Right lung (tissue), 10 donors: ENCODE results near the gene HSPA2. TPM values are rescaled to one million over a fixed set of nuclear protein-coding genes. Genes with fewer than 3 reads are reported as not detected.

Experiments
- DNase-seq, 2 donors: peaks; one replicate each; pipeline ENCODE4 v3.0.0-alpha.2; 2013
- long read RNA-seq, 8 donors: transcript quantifications; one replicate each; lab custom pipeline, GENCODE V29; 2026
- polyA plus RNA-seq, 5 donors: library from polyadenylated mRNA; unstranded; fragments of 120-200 nt; gene quantifications; one replicate each; pipeline versions ENCODE4 v1.2.1 to v1.2.3, GENCODE V29; 2013; ENCODE audit warnings: inconsistent platforms in 1 of 5, low replicate concordance in 1 of 5; ENCODE audit not compliant: insufficient read length in 5 of 5, insufficient read depth in 1 of 5

Gene HSPA2
- polyA plus RNA-seq, result 10 to 100 TPM in 2 of 5 donors, 1 to 10 TPM in 3; 7.2 to 16.9 (median 10.0) TPM
- long read RNA-seq, donor 1, transcript HSPA2-201 (1 exons, 2,767 nt), result major isoform, 26 of 26 reads
- long read RNA-seq, donor 1, partial matches to known transcripts, result 0 of 26 reads
- long read RNA-seq, donor 1, other reads (novel, unspliced or antisense), result 0 of 26 reads
- long read RNA-seq, donor 2, transcript HSPA2-201 (1 exons, 2,767 nt), result major isoform, 11 of 11 reads
- long read RNA-seq, donor 2, partial matches to known transcripts, result 0 of 11 reads
- long read RNA-seq, donor 2, other reads (novel, unspliced or antisense), result 0 of 11 reads
- long read RNA-seq, donor 3, transcript HSPA2-201 (1 exons, 2,767 nt), result major isoform, 27 of 27 reads
- long read RNA-seq, donor 3, partial matches to known transcripts, result 0 of 27 reads
- long read RNA-seq, donor 3, other reads (novel, unspliced or antisense), result 0 of 27 reads
- long read RNA-seq, donor 4, transcript HSPA2-201 (1 exons, 2,767 nt), result major isoform, 9 of 9 reads
- long read RNA-seq, donor 4, partial matches to known transcripts, result 0 of 9 reads
- long read RNA-seq, donor 4, other reads (novel, unspliced or antisense), result 0 of 9 reads
- long read RNA-seq, donor 5, transcript HSPA2-201 (1 exons, 2,767 nt), result major isoform, 17 of 17 reads
- long read RNA-seq, donor 5, partial matches to known transcripts, result 0 of 17 reads
- long read RNA-seq, donor 5, other reads (novel, unspliced or antisense), result 0 of 17 reads
- long read RNA-seq, donor 6, transcript HSPA2-201 (1 exons, 2,767 nt), result major isoform, 34 of 34 reads
- long read RNA-seq, donor 6, partial matches to known transcripts, result 0 of 34 reads
- long read RNA-seq, donor 6, other reads (novel, unspliced or antisense), result 0 of 34 reads
- long read RNA-seq, donor 7, transcript HSPA2-201 (1 exons, 2,767 nt), result major isoform, 27 of 27 reads
- long read RNA-seq, donor 7, partial matches to known transcripts, result 0 of 27 reads
- long read RNA-seq, donor 7, other reads (novel, unspliced or antisense), result 0 of 27 reads
- long read RNA-seq, donor 8, transcript HSPA2-201 (1 exons, 2,767 nt), result major isoform, 7 of 7 reads
- long read RNA-seq, donor 8, partial matches to known transcripts, result 0 of 7 reads
- long read RNA-seq, donor 8, other reads (novel, unspliced or antisense), result 0 of 7 reads

DNA sequence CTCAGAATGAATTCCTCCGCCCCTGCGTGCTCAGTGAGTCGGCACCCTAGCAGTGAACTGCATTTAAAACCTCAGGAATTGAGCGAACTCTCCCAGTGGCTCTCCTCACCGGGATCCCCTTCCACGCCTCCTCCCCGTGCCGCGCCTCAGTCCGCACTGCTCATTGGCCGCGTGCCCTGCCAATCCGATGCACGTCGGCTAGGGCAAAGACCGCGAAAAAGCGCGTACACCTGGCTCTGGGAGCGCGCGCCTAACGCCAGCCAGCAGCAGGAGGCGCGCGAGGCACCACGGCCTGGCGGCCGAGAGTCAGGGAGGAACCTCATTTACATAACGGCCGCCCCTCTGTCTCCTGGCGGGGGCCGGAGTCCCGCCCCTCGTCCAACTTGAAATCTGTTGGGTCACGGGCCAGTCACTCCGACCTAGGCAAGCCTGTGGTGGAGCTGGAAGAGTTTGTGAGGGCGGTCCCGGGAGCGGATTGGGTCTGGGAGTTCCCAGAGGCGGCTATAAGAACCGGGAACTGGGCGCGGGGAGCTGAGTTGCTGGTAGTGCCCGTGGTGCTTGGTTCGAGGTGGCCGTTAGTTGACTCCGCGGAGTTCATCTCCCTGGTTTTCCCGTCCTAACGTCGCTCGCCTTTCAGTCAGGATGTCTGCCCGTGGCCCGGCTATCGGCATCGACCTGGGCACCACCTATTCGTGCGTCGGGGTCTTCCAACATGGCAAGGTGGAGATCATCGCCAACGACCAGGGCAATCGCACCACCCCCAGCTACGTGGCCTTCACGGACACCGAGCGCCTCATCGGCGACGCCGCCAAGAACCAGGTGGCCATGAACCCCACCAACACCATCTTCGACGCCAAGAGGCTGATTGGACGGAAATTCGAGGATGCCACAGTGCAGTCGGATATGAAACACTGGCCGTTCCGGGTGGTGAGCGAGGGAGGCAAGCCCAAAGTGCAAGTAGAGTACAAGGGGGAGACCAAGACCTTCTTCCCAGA lies at the start of gene HSPA2:
Gene HSPA2 (plus strand): TSS at position 534 of the 995 bp plus-strand sequence. CDS start 109 bp downstream, at position 643.
- peak; percentile 99 for DNase-seq

DNA sequence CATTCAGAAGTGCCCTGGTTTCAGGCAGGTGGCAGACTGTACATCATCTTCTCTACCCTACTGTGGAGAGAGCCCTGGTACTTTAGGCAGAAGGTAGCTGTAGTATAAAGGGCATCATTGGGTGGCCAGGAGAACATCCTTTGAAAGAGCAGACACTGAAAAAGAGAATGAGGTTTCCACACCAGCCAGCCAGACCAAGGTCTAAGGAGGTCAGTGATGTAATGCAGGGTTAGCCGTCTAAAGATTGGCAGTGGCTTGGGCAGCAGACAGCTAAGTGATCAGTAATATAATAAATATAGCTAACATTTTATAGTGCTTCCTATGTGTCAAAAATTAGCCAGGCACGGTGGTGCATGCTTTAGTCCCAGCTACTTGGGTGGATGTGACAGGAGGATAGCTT lies 48.9 kb upstream of the HSPA2 start:
- no peak for DNase-seq

DNA sequence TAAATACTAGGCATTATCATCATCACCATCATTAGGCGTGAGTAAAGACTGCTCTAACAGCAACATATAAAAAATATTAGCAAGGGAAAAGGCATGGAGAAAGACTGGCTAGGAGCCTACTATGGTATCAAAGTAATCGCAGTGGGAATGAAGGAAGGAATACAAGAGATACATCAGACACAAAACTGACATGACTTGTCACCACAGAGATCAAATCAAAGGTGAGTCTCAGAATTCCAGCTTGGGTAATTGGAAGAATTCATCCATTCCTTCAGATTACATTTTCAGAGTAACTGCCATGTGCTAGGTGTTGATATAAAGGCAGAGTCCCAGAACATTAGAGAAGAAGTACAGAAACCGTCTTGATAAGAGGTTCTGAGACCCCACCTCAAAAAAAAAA lies 47.1 kb upstream of the HSPA2 start:
- no peak for DNase-seq

DNA sequence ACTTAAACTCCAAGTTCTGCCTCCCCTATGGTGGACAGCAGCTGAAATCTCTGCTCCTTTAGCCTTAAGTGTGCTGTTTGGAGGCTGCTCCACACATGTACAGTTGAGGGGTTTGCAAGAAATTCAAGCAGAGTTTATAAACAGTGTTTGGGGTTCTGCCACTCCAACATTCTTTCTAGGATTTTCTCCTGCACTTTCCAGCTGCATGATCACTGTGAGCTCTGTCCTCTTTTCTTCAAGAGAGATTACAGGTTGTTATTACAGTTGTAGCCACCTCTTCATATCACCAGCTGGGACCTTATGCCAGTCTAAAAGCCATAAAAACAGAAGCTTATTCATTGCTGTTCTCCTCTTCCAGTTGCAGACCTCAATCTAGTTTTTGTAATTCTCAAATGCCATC lies 45.3 kb upstream of the HSPA2 start:
- no peak for DNase-seq

DNA sequence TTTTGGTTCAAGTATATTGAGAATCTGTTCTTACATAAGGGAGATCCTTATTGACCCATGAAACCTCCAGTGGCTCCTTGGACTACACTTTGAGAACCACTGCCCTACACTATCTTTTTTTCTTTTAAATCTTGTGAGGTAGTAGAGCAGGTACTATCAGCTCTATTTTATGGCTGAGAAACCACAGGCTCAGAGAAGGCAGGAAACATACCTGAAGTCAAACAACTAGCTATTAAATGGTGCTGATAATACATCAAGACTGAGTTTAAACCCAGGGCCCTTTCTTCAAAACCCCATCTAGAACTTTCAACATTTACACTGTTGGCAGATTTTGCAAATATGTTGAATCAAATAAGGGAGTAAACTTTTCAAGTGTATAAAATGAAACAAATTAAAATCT lies 43.8 kb upstream of the HSPA2 start:
- no peak for DNase-seq

DNA sequence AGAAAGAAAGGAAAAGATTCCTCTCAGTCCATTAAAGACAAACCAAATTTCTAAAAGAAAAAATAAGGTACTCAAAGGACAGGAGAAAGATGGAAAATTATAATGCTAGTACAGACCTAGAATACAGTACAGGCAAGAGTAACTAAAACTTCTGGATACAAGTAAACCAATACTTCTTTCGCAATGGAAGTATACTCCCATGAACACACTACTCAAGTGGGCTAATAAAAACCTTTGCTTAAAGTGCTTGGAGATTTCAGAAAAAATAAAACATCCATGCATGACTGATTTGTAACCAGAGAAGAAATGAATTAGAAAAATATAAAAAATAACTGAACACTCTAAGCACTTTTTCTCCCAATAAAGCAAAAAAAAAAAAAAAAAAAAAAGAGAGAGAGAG lies 40.5 kb upstream of the HSPA2 start:
- no peak for DNase-seq

DNA sequence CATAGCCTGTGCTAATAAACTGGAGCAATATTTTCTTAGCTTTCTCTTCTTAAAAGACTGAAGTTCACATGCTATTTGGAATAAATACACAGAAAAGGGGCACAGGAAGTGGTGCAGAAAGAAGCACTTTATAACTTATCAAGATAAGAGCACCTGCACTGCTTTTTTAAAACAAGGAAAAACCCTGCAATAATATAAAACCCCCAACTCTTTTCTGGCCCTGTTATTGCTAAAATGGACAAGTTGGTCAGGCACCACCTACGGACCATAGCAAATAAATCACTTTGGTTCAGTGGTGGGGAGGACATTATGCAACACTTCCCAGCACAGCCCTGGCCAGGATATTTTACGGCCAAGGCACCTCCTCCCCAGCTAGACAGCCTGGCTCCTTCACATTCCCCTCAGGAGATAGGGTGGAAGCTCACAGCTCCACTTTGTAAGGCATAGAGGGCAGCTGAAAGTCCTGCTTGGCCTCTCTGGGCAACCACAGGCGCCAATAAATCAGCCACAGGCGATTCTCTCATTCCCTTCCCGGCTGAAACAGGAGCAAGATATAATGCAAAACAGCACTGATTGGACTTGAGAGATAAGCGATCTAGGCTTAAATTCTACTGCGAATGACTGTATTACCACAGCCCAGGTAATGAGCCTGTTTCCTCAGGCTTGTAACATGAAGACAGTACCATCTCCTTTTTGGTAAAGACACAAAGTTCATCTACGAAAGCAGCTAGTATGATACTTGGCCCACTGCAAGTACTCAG lies 39.0 kb upstream of the HSPA2 start:
- DNase-seq, result no peak

DNA sequence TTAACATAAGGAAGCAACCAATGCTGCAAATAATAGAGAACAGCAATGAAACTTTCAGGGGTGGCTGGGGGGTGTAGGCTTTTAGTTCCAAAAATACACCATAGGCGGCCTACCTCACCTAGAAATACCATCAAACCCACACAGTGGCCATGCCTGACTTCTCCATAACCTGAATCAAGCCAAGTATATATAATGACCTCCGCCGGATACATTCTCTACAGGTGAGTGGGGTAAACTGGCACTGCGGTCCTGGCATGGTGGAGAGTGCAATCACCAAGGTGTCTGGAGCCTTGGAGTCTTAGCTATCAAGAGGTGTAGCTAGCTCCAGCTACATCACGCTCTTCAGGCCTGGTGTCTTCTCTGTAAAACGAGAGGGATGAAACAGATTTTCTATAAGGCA lies 38.1 kb upstream of the HSPA2 start:
- no peak for DNase-seq

DNA sequence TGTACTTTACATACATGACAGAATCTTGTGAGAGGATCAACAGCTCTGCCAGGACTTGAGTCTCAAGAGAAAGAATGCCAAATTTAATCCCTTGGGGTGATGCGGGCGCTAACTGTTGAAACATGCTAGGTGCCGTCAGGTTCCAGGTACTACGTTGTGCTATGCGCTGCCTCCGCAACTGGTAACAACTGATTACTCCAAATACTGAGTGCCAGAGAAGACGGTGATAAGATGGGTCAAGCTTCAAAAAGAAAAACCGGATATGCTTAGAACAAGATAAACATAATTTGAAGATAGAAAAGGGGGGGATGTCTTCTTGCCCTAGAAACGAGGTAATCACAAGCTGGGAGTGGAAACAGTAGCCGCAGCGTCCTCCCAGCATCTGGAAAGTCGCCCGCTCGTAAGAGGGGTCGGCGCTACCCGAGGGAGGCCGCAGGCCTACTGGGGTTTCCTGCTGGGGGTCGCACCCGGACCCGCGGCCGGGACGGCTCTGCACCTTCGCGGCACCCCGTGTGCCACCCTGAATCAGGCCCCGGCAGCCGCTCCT lies 37.6 kb upstream of the HSPA2 start:
- peak in 1 of 2 donors; percentile 41 for DNase-seq

DNA sequence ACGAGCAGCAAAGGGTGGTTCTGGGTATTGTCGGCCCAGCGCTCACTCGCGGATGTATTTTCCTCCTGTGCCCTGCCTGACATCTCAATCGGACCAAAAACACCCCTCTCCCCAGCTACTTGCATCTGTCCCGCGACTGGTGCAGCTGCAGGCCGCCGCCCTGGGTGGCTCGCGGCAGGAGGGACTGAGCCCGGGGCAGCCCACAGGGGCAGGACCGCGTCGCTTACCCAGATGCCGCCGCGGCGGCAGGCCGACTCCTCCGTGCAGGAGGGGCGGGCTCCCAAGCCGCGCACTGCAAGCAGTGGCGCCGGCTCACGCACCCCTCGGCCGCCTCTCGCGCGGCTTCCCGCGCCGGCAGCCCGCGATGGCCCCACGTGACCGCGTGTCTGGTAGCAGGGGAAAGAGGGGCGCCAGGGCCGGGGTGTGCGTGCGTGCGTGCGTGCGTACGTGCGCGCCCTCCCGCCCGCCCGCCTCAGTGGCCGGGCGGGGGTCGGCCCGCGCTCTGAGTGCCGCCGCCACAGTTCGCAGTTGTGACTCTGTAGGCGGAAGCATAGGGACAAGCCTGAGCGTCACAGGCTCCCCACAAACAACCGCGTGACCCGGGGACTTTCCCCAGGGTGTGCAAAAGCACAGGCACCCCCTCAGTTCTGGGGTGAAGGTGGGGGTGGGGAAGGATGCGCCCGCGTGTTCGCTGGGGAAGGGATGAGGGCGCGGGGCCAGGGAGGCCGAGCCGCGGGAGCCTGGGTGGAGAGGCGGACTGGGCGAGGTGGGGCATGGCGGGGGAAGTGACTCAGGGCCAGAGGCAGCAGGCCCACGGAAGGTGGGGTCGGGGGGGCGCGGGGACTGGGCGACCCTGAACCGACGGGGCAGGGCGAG lies 36.9 kb upstream of the HSPA2 start, which contains the start of gene ZBTB25:
Gene ZBTB25 (minus strand): TSS at position 405 of the 876 bp plus-strand sequence. CDS start 13,305 bp downstream, outside the sequence.
- peak; percentile 91 to 92 for DNase-seq

DNA sequence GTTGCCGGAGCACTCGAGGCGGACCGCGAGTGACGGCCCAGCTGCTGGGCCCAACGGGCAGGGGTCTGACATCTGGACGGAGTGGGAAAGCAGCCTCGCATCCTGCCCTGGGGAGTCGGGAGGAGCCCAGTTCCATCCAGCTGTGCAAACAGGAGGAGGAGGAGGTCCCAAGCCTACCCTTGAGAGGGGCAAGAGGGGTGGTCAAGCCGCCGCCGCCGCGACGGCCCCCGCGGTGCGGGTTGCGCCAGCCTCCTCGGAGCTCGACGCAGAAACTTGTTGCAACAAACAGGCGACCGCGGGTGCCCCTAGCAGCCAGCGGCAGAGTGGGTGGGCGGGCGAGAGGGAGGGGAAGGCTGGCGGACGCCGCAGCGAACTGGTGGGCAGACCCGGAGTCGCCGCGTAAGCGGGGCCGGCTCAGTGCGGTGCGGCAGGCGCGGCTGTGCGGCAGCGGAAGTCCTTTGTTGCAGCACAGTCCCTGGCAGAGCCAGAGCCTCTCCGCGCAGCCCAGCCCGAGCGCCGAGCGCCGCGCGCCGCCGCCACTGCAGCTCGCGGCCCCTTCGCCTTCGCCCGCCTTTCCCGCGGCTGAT lies 36.1 kb upstream of the HSPA2 start, which contains the start of gene ZBTB1:
Gene ZBTB1 (plus strand): TSS at position 461 of the 587 bp plus-strand sequence. CDS start 16,735 bp downstream, outside the sequence.
- peak; percentile 86 to 88 for DNase-seq

DNA sequence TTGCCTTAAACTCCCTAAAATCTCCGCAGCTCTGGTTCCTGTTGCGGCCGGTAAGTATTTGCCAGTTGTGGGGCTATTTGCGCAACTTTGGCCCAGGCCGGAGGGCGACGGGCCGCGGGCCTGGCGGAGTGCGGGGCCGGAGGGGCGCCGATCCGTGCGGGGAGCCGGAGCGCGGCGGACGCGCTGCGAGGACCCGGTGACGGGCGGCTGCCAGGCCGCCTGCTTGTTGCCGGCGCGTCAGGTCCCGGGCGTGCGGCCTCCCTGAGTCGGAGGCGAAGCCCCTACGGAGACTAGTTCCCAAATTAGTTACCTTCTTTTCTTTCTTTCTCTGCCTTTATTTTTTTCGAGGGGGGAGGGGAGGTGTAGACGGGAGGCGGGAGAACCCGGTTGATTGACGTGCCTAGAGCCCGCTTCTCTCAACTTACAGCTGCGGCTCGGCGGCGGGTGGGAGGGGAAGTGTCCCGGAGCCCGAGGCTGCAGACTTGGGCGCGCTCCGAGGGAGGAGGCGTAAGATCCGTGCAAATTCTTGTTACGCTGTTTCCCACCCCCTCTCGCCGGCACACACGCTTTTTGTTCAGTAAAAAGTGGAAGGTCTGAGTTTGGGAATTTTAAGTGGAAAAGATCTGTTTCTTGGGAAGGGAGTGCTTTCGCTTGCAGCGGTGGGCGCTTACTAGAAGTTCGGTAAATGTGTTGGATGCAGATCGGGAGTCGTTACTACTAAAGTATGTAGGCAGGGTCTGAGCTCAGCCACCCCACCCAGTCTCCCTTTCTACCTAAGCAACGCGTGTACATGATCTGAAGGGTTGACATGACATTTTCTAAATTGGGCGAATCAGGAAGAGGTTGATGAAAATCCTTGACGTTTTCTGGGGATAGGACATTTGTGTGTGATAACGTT lies 35.4 kb upstream of the HSPA2 start:
- DNase-seq, result peak; percentile 88

DNA sequence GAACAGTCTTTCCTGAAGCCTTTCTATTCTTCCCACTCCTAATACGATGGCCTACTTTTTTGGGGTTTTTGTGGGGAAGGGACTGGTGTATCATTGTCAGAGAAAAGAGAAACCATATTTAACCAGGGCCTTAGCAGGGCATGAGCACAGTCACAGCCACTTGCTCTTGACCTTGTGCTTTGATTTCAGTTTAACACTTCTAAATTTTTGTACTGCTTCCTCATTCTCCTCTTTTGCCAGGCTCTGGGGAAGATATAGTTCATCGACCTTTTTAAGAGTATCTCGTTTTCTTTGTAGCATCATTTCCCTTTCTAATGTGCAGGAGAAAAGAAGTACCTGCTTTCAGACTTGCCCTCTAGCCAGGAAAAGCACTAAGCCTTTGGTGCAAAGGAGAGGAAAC lies 33.8 kb upstream of the HSPA2 start:
- no peak for DNase-seq

DNA sequence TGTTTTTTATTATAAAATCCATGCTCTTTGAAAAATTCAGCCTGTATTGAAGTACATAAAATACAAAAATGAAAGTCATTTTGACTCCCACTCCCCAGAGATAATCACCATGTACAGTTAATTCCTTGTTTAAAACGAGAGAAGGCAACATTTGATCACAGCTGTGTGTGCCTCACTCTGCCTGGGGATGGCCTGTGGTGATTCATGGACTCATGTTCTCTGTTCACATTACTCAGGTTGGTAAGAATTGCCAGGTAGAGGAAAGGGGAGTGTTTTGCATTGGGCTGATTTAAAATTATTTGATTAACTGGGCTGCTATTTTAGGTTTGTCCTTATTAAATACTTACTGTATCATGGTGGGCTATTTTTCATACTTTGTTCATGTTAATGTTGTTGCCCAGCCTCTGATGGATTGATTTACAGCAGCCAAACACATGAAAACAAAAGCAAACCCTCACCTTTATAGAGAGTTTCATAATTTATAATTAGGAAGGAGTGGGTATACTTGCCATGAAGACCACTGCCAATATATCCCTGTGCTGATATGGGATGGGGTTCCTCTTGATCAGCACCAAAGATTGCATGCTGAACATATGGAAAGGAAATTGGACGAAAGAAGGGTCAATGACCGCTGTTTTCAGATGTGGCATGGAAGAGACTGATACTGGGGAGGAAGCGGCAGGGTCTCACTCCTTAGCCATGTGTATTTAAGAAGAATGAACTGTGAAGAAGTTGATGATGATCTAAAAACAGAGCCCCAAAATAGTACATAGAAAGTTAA lies 33.0 kb upstream of the HSPA2 start:
- DNase-seq, result no peak

DNA sequence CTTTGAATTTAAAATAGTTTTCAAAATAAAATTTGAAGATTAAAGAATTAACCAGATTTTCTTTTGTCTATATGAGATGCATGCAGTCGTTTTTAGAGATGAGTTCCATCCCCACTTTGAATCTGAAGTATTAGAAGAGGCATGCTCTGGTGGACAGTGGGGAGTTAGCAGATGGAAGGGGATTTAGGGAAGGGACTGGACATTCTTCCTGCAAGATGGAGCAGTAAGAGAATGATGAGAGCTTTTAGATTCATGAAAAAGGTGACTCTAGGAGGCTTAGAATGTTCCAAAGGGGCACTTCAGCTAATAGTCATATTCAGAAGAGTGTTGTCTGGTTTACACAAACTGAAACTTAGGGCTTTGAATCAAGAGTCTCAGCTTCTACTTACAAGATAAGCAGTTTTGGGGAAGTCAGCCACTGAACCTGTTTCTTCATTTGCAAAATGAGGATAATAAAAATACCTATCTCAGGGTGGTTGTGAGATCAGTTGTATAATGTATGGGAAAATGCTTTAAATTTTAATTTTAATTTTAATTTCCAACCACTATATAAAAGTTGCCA lies 32.2 kb upstream of the HSPA2 start:
- no peak for DNase-seq

DNA sequence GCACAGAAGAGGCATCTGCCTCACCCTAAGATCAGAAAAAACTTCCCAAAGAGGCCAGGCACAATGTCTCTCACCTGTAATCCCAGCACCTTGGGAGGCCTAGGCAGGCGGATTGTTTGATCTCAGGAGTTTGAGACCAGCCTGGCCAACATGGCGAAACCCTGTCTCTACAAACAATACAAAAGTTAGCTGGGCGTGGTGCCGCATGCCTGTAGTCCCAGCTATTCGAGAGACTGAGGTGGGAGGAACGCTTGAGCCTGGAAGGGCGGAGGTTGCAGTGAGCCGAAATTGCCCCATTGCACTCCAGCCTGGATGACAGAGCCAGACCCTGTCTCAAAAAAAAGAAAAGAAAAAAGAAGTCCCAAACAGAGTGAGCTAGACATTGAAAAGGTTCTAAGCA lies 31.5 kb upstream of the HSPA2 start:
- DNase-seq, result no peak
